Measurements from ENCODE around the gene CSE1L.
"Not testable (repeated sequence)": the region's sequence is repeated elsewhere in the genome, so short reads cannot be mapped to it uniquely, and the experiment has no call there.

CSE1L gene

GRCh38 chr20:49100292-49100691 lies 54.2 kb downstream of the CSE1L start:
- not testable (repeated sequence) for H3K27ac Mint-ChIP-seq; DNase-seq (ENCODE audit: low spot score in 2 of 2); H3K4me3 Mint-ChIP-seq; H3K4me1 Mint-ChIP-seq; ATAC-seq; H3K9me3 Mint-ChIP-seq
- peaks cover 88% of the 10 kb centered on the region for H3K36me3 Mint-ChIP-seq

GRCh38 chr20:49100972-49101371 lies 54.9 kb downstream of the CSE1L start:
- H3K4me3 Mint-ChIP-seq: no peak overlapping the region
- H3K27ac Mint-ChIP-seq: peak overlapping the region; percentile 84
- ATAC-seq (no peak), DNase-seq (ENCODE audit: low spot score in 2 of 2) (no peak)
- H3K9me3 Mint-ChIP-seq: no peaks in the 10 kb centered on the region
- no peaks in the 10 kb centered on the region for H3K4me1 Mint-ChIP-seq
- H3K36me3 Mint-ChIP-seq: peaks cover 82% of the 10 kb centered on the region

GRCh38 chr20:49103019-49103418 lies 56.9 kb downstream of the CSE1L start:
- no peak overlapping the region for H3K4me3 Mint-ChIP-seq
- no peak for DNase-seq (ENCODE audit: low spot score in 2 of 2)
- no peaks in the 10 kb centered on the region for H3K9me3 Mint-ChIP-seq
- peak overlapping the region; percentile 84 for H3K27ac Mint-ChIP-seq
- peaks cover 78% of the 10 kb centered on the region for H3K36me3 Mint-ChIP-seq
- ATAC-seq: no peak
- no peaks in the 10 kb centered on the region for H3K4me1 Mint-ChIP-seq

GRCh38 chr20:49103647-49104364 lies 57.7 kb downstream of the CSE1L start:
- no peak overlapping the region for H3K27ac Mint-ChIP-seq
- DNase-seq (ENCODE audit: low spot score in 2 of 2): no peak
- peaks cover 4% of the 10 kb centered on the region for H3K4me1 Mint-ChIP-seq
- no peak overlapping the region for H3K4me3 Mint-ChIP-seq
- no peaks in the 10 kb centered on the region for H3K9me3 Mint-ChIP-seq
- ATAC-seq: no peak
- peaks cover 73% of the 10 kb centered on the region for H3K36me3 Mint-ChIP-seq

GRCh38 chr20:49104365-49104648 lies 58.2 kb downstream of the CSE1L start:
- ATAC-seq (no peak), DNase-seq (ENCODE audit: low spot score in 2 of 2) (no peak)
- peaks cover 4% of the 10 kb centered on the region for H3K4me1 Mint-ChIP-seq
- no peak overlapping the region for H3K27ac Mint-ChIP-seq
- H3K9me3 Mint-ChIP-seq: no peaks in the 10 kb centered on the region
- H3K36me3 Mint-ChIP-seq: peaks cover 73% of the 10 kb centered on the region
- H3K4me3 Mint-ChIP-seq: no peak overlapping the region

GRCh38 chr20:49104979-49105547 lies 59.0 kb downstream of the CSE1L start:
- H3K36me3 Mint-ChIP-seq: peaks cover 73% of the 10 kb centered on the region
- not testable (repeated sequence) for H3K4me3 Mint-ChIP-seq; H3K4me1 Mint-ChIP-seq; DNase-seq (ENCODE audit: low spot score in 2 of 2); H3K9me3 Mint-ChIP-seq; H3K27ac Mint-ChIP-seq; ATAC-seq

GRCh38 chr20:49106328-49106727 lies 60.2 kb downstream of the CSE1L start:
- Mint-ChIP-seq H3K27ac (no peak overlapping the region), H3K9me3 (no peaks in the 10 kb centered on the region), H3K36me3 (peaks cover 73% of the 10 kb centered on the region), H3K4me3 (no peak overlapping the region), H3K4me1 (peaks cover 4% of the 10 kb centered on the region)
- ATAC-seq: no peak
- DNase-seq (ENCODE audit: low spot score in 2 of 2): no peak

- Mint-ChIP-seq H3K27ac (peak overlapping the region; percentile 70), H3K9me3 (no peaks in the 10 kb centered on the region), H3K4me1 (peaks cover 4% of the 10 kb centered on the region), H3K4me3 (no peak overlapping the region), H3K36me3 (peaks cover 90% of the 10 kb centered on the region)
- no peak for DNase-seq (ENCODE audit: low spot score in 2 of 2)
- peak; percentile 16 for ATAC-seq
These were observed 64.9 kb downstream of the CSE1L start for GRCh38 chr20:49110767-49111694.

- no peak overlapping the region for H3K4me3 Mint-ChIP-seq
- ATAC-seq (no peak), DNase-seq (ENCODE audit: low spot score in 2 of 2) (no peak)
- peaks cover 4% of the 10 kb centered on the region for H3K4me1 Mint-ChIP-seq
- H3K27ac Mint-ChIP-seq: no peak overlapping the region
- peaks cover 92% of the 10 kb centered on the region for H3K36me3 Mint-ChIP-seq
- H3K9me3 Mint-ChIP-seq: no peaks in the 10 kb centered on the region
These were observed 66.6 kb downstream of the CSE1L start for GRCh38 chr20:49112596-49113274.

- ATAC-seq (no peak), DNase-seq (ENCODE audit: low spot score in 2 of 2) (no peak)
- H3K4me3 Mint-ChIP-seq: no peak overlapping the region
- no peaks in the 10 kb centered on the region for H3K9me3 Mint-ChIP-seq
- H3K4me1 Mint-ChIP-seq: peaks cover 8% of the 10 kb centered on the region
- H3K36me3 Mint-ChIP-seq: peaks cover 100% of the 10 kb centered on the region
- no peak overlapping the region for H3K27ac Mint-ChIP-seq
These were observed 69.5 kb downstream of the CSE1L start for GRCh38 chr20:49115564-49115963.

GRCh38 chr20:49118307-49118706 lies 72.2 kb downstream of the CSE1L start:
- no peak overlapping the region for H3K4me3 Mint-ChIP-seq
- DNase-seq (ENCODE audit: low spot score in 2 of 2): no peak
- peaks cover 8% of the 10 kb centered on the region for H3K4me1 Mint-ChIP-seq
- ATAC-seq: no peak
- H3K9me3 Mint-ChIP-seq: no peaks in the 10 kb centered on the region
- peaks cover 100% of the 10 kb centered on the region for H3K36me3 Mint-ChIP-seq
- H3K27ac Mint-ChIP-seq: peak overlapping the region; percentile 34

GRCh38 chr20:49119988-49120387 lies 73.9 kb downstream of the CSE1L start:
- DNase-seq (ENCODE audit: low spot score in 2 of 2) (no peak), ATAC-seq (no peak)
- H3K36me3 Mint-ChIP-seq: peaks cover 100% of the 10 kb centered on the region
- H3K4me3 Mint-ChIP-seq: no peak overlapping the region
- H3K9me3 Mint-ChIP-seq: no peaks in the 10 kb centered on the region
- peaks cover 8% of the 10 kb centered on the region for H3K4me1 Mint-ChIP-seq
- H3K27ac Mint-ChIP-seq: peak overlapping the region; percentile 82

- Mint-ChIP-seq H3K4me1 (peaks cover 12% of the 10 kb centered on the region), H3K27ac (no peak overlapping the region), H3K9me3 (no peaks in the 10 kb centered on the region), H3K4me3 (no peak overlapping the region), H3K36me3 (peaks cover 100% of the 10 kb centered on the region)
- ATAC-seq: no peak
- no peak for DNase-seq (ENCODE audit: low spot score in 2 of 2)
These were observed 76.8 kb downstream of the CSE1L start for GRCh38 chr20:49122920-49123319.

GRCh38 chr20:49123982-49124381 lies 77.9 kb downstream of the CSE1L start:
- Mint-ChIP-seq H3K9me3 (no peaks in the 10 kb centered on the region), H3K4me3 (no peak overlapping the region), H3K36me3 (peaks cover 100% of the 10 kb centered on the region), H3K4me1 (peaks cover 12% of the 10 kb centered on the region), H3K27ac (no peak overlapping the region)
- ATAC-seq: no peak
- DNase-seq (ENCODE audit: low spot score in 2 of 2): no peak

- Mint-ChIP-seq H3K36me3 (peaks cover 92% of the 10 kb centered on the region), H3K9me3 (no peaks in the 10 kb centered on the region), H3K27ac (peak overlapping the region; percentile 33), H3K4me3 (no peak overlapping the region), H3K4me1 (peaks cover 6% of the 10 kb centered on the region)
- DNase-seq (ENCODE audit: low spot score in 2 of 2): no peak
- ATAC-seq: no peak
These were observed 86.9 kb downstream of the CSE1L start for GRCh38 chr20:49132995-49133478.

All from stimulated activated effector memory CD8-positive, alpha-beta T cell treated with anti-CD3 and anti-CD28 coated beads, Interleukin-12 subunit alpha, Interleukin-12 subunit beta, amount 100 ng/mL, for 72 hours (primary cell).